ENCODE results near the gene METRNL.
A peak's percentile ranks its signal among the peaks of the same experiment; 100 is the strongest.

Gene METRNL

GRCh38 chr17:83081684-83082201 is 2.3 kb downstream of the METRNL start:
- no peak for DNase-seq

GRCh38 chr17:83082424-83082823 is 3.0 kb downstream of the METRNL start:
- no peak for DNase-seq

GRCh38 chr17:83082909-83083367 is 3.5 kb downstream of the METRNL start:
- DNase-seq, result no peak

GRCh38 chr17:83083368-83084201 is 4.2 kb downstream of the METRNL start:
- peak; percentile 68 for DNase-seq

GRCh38 chr17:83084214-83084613 is 4.8 kb downstream of the METRNL start:
- no peak for DNase-seq

GRCh38 chr17:83084621-83085056 is 5.2 kb downstream of the METRNL start:
- DNase-seq, result no peak

GRCh38 chr17:83085103-83085502 is 5.7 kb downstream of the METRNL start:
- no peak for DNase-seq

GRCh38 chr17:83085526-83086198 is 6.3 kb downstream of the METRNL start:
- DNase-seq, result no peak

GRCh38 chr17:83086199-83086880 is 6.9 kb downstream of the METRNL start:
- DNase-seq, result no peak

- DNase-seq, result no peak
Measured at GRCh38 chr17:83086907-83087787, 7.7 kb downstream of the METRNL start.

GRCh38 chr17:83087788-83088360 is 8.5 kb downstream of the METRNL start:
- DNase-seq, result no peak

- DNase-seq, result no peak
Measured at GRCh38 chr17:83088451-83088850, 9.0 kb downstream of the METRNL start.

GRCh38 chr17:83088909-83089308 is 9.5 kb downstream of the METRNL start:
- no peak for DNase-seq

- DNase-seq, result no peak
Measured at GRCh38 chr17:83089328-83090132, 10.1 kb downstream of the METRNL start.

- no peak for DNase-seq
Measured at GRCh38 chr17:83090444-83091256, 11.2 kb downstream of the METRNL start.

- no peak for DNase-seq
Measured at GRCh38 chr17:83091257-83092141, 12.1 kb downstream of the METRNL start.

GRCh38 chr17:83092186-83092585 is 12.8 kb downstream of the METRNL start:
- no peak for DNase-seq

GRCh38 chr17:83092931-83093330 is 13.5 kb downstream of the METRNL start:
- no peak for DNase-seq

GRCh38 chr17:83093506-83093905 is 14.1 kb downstream of the METRNL start:
- DNase-seq, result no peak
